ENCODE data around the gene MUS81.
A peak's percentile ranks its signal among the peaks of the same experiment; 100 is the strongest.

MUS81 gene

DNA sequence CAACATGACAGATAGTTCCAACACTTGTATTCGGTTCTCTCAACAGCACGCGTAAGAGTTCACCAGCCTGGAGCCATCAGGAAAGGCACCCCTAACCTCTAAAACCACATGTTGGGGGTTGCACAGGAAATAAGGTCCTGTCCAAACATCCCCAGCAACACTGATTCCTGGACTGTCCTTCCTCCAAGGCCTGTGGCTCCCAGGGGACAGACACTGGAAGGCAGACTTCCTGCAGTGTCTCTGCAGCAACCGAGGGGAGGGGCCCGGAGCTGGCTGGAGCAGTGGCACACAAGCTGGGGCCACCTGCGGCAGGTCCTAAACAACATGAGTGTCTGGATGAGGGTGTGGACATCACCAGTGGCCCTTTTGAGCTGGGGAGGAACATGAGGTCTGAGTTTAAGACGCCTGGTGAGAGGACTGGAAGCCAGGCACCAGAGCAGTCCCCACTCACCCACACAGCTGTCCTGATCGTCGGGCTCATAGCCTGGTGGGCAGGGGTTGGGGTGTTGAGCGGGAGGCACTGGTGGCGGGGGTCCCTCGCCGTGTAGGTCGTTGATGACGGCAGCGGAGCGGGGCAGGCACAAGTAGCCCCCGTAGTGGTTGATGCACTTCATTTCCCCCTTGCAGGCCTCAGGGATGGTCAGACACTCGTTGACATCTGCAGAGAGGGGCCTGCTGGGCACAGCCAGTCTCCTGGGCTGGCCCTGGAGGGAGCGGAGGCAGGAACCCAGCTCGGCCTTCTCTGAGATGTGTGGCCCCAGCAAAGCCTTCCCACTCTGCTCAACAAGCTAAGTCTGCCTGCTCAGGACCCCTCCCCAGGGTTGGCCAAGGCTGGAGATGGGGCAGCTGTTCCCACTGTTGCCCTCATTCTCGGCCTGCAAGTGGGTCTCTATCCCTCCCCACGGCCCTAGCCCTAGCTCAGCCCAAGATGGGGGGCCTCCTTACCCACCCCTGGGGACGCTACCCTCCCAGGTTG lies 10.8 kb downstream of the MUS81 start:
- CTCF ChIA-PET = interaction anchor here (1.0 to 17.2 kb wide), 6 partner anchors 10 to 152 kb away, joined by 3 to 535 read pairs (median 8); partner anchors contain the start of genes AP5B1, CCDC85B, CFL1 and CTSW
- TF ChIP-seq, protein P1, sequence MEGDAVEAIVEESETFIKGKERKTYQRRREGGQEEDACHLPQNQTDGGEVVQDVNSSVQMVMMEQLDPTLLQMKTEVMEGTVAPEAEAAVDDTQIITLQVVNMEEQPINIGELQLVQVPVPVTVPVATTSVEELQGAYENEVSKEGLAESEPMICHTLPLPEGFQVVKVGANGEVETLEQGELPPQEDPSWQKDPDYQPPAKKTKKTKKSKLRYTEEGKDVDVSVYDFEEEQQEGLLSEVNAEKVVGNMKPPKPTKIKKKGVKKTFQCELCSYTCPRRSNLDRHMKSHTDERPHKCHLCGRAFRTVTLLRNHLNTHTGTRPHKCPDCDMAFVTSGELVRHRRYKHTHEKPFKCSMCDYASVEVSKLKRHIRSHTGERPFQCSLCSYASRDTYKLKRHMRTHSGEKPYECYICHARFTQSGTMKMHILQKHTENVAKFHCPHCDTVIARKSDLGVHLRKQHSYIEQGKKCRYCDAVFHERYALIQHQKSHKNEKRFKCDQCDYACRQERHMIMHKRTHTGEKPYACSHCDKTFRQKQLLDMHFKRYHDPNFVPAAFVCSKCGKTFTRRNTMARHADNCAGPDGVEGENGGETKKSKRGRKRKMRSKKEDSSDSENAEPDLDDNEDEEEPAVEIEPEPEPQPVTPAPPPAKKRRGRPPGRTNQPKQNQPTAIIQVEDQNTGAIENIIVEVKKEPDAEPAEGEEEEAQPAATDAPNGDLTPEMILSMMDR (IDR thresholded peaks at IDR 0.05; ENCODE audit: control extremely low read depth, extremely low read depth, low read depth, missing control alignments) = no peak
- POLR2A ChIA-PET = interaction anchor here (1.1 to 1.7 kb wide), 4 partner anchors 10 to 20 kb away, joined by 5 to 7 read pairs (median 5); partner anchors contain the start of gene CFL1
- no peak for DNase-seq (ENCODE audit: extremely low spot score)

DNA sequence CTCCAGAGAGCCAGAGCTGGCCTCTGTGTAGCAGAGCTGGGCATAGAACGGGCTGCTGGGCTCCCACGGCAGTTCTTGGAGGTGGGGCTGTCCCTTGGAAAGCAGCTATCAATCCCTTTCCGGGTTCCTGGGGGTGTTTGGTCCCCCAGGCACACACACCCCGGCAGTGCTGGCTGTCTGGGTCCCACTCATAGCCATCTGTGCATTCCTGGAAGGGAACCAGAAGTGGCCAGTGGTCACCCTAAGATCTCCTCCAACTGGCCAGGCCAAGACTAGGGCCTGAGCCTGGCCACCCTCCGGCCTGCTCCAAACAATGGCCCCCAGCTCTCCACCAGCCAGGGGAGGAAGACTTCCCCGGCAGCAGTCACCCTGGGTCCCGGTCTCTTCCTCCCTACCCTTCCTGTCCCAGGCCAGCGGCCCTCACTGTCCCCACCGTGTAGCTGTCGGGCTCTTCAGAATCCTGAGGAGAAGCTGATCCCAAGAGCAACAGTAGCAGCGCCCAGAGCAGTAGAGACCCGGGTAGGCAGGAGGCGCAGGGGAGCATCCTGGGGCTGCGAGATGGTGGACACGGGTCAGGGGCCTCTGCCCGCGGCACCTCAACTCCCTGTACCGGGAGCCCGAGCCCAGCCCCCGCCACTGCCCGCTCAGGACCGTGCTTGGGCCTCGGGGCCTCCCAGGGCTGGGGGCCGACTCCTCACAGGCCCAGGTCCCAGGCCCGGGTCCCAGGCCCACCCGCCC lies 11.7 kb downstream of the MUS81 start:
- ChIA-PET POLR2A (interaction anchor here (1.1 to 1.7 kb wide), 4 partner anchors 11 to 21 kb away, joined by 5 to 7 read pairs (median 5); partner anchors contain the start of gene CFL1), CTCF (interaction anchor here (1.0 to 17.2 kb wide), 6 partner anchors 11 to 151 kb away, joined by 3 to 535 read pairs (median 8); partner anchors contain the start of genes AP5B1, CCDC85B, CFL1 and CTSW)
- TF ChIP-seq, protein P1 (IDR thresholded peaks at IDR 0.05; ENCODE audit: control extremely low read depth, extremely low read depth, low read depth, missing control alignments) = no peak
- no peak for DNase-seq (ENCODE audit: extremely low spot score)

DNA sequence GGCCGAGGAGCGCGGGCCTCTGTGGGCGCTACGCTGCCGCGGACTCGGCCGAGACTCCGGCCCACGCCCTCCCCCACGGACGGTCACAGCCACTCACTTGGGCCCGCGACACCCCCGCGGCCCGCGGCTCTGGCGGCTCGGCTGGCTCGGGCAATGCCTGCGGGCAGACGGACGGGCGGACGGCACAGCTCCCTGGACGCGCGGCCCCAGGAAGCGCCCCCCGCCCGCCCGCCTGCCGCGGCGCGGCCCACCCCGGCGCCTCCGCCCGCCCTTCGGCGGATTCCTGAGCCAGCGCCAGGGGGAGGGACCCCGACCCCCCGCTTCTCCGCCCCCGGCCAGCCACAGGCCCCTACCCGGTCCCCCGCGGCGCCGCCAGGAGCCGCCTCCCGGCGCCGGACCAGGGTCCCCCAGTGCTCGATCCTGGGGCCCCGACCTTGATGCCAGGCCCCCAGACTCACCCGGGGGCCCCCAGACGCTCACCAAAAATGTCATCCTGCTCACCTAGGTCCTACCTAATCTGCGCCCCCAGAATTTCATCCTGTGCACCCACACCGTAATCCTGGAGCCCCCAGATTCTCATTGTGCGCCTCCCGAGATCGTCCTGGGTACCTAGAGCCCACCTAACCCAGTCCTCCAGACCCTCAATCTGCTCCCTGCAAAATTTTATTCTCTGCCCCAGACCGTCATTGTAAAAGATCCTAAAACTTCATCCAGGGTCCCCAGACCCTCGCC lies 12.5 kb downstream of the MUS81 start, which contains the start of gene EFEMP2:
Gene EFEMP2 (minus strand): TSS at position 215 of the 732 bp plus-strand sequence. CDS start 446 bp downstream, outside the sequence.
- POLR2A ChIA-PET = no interaction called here
- TF ChIP-seq, protein P1 (IDR thresholded peaks at IDR 0.05; ENCODE audit: control extremely low read depth, extremely low read depth, low read depth, missing control alignments) = no peak
- CTCF ChIA-PET = interaction anchor here (1.5 to 17.2 kb wide), 4 partner anchors 12 to 150 kb away, joined by 5 to 535 read pairs (median 72); partner anchors contain the start of genes CCDC85B, CFL1, CTSW and FIBP
- DNase-seq (ENCODE audit: extremely low spot score) = no peak

DNA sequence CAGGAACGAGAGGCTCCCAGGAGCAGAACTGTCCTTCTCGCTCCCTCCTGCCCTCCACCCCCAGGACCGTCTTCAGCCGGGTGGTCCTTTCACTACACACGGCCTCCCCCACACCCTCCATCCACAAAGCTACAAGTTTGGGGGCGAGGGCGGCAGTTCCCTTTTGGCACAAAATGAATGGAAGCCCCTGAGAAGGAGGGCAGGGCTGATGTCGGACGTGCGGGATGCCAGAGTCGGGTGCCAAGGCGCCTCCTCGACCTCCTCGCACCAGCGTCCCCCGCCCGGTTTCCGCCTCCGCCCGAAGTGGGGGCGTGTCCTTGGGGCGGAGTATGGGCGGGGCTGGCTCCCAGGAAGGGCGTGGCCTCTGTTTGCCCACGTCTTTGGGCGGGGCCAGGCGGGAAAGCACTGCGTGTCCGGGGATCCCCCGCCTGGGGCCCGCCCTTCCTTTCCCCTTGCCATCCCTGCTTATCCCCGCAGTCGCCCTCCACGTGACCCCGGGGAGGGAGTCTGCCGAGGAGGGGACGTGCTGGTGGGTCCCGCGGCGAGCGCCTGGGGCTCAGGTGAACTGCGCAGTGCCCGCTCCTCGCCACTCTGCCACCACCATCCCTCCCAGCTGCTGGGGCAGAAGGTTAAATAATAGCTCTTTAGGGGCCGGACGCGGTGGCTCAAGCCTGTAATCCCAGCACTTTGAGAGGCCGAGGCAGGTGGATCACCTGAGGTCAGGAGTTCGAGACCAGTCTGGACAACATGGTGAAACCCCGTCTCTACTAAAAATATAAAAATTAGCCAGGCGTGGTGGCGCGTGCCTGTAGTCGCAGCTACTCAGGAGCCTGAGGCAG lies 13.3 kb downstream of the MUS81 start:
- CTCF ChIA-PET = interaction anchor here (7.1 to 17.2 kb wide), 2 partner anchors 12 to 13 kb away, joined by 133 to 535 read pairs; partner anchors contain the start of genes CCDC85B, CFL1, CTSW and FIBP
- POLR2A ChIA-PET = interaction anchor here (0.5 to 1.0 kb wide), 4 partner anchors 14 to 127 kb away, joined by 3 to 4 read pairs (median 4); partner anchors contain the start of genes CCDC85B and FIBP
- TF ChIP-seq, protein P1 (IDR thresholded peaks at IDR 0.05; ENCODE audit: control extremely low read depth, extremely low read depth, low read depth, missing control alignments) = no peak
- peak; percentile 97 for DNase-seq (ENCODE audit: extremely low spot score)

DNA sequence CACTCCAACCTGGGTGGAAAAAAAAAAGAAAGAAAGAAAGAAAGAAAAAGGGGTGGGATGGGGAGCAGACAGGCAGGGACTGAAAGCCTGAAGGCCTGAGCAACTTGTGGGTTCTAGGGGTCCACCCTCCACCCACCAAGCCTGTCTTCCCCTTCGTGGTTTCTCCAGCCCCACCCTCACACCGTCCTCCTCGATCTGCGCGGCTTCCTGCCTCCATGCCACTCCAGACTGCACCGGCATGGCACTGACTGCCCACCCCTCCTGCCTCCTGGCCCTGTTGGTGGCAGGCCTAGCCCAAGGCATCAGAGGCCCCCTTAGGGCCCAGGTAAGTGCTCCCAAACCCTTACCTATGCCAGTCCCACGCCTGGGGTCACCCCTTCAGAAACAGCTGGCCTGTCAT lies 19.4 kb downstream of the MUS81 start, which contains the start of gene CTSW:
Gene CTSW (plus strand): TSS at position 221 of the 400 bp plus-strand sequence. CDS start 18 bp downstream, at position 239.
- TF ChIP-seq, protein P1 (IDR thresholded peaks at IDR 0.05; ENCODE audit: control extremely low read depth, extremely low read depth, low read depth, missing control alignments) = no peak
- CTCF ChIA-PET = interaction anchor here (14.1 to 19.3 kb wide), 3 partner anchors 13 to 110 kb away, joined by 199 to 535 read pairs (median 287); partner anchors contain the start of genes CCDC85B, CFL1, EFEMP2 and FIBP
- DNase-seq (ENCODE audit: extremely low spot score) = no peak
- POLR2A ChIA-PET = interaction anchor here (0.6 kb wide), 1 partner anchor 20 kb away, joined by 3 read pairs; the partner anchor contains the start of gene MUS81
